ENCODE results near the gene BOC.

Gene BOC

GRCh38 chr3:113223475-113224281 lies 12.3 kb downstream of the BOC start:
- DNase-seq = peak in 5 of 14 donors; percentile 19 to 40 (median 37)

GRCh38 chr3:113225286-113225685 lies 13.9 kb downstream of the BOC start:
- no peak for DNase-seq

- no peak for DNase-seq
Measured at GRCh38 chr3:113226491-113226890, 15.1 kb downstream of the BOC start.

- no peak for DNase-seq
Measured at GRCh38 chr3:113227146-113227545, 15.8 kb downstream of the BOC start.

GRCh38 chr3:113228498-113229286 lies 17.3 kb downstream of the BOC start:
- DNase-seq = no peak

GRCh38 chr3:113231391-113231790 lies 20.0 kb downstream of the BOC start:
- no peak for DNase-seq

- DNase-seq = peak in 2 of 14 donors; percentile 6 to 11
Measured at GRCh38 chr3:113231827-113232253, 20.5 kb downstream of the BOC start.

GRCh38 chr3:113232342-113232741 lies 21.0 kb downstream of the BOC start:
- DNase-seq = no peak

- no peak for DNase-seq
Measured at GRCh38 chr3:113233497-113233896, 22.1 kb downstream of the BOC start.

GRCh38 chr3:113234028-113234427 lies 22.7 kb downstream of the BOC start:
- DNase-seq = no peak

GRCh38 chr3:113234688-113235260 lies 23.4 kb downstream of the BOC start:
- DNase-seq = no peak

GRCh38 chr3:113238503-113238902 lies 27.1 kb downstream of the BOC start:
- DNase-seq = no peak

GRCh38 chr3:113240841-113241240 lies 29.5 kb downstream of the BOC start:
- DNase-seq = no peak

- no peak for DNase-seq
Measured at GRCh38 chr3:113241292-113242095, 30.1 kb downstream of the BOC start.

- no peak for DNase-seq
Measured at GRCh38 chr3:113242096-113242581, 30.8 kb downstream of the BOC start.

GRCh38 chr3:113243071-113243470 lies 31.7 kb downstream of the BOC start:
- no peak for DNase-seq

GRCh38 chr3:113243846-113244245 lies 32.5 kb downstream of the BOC start:
- DNase-seq = no peak

- DNase-seq = no peak
Measured at GRCh38 chr3:113245761-113246161, 34.4 kb downstream of the BOC start.

- DNase-seq = no peak
Measured at GRCh38 chr3:113247068-113247467, 35.7 kb downstream of the BOC start.

- DNase-seq = peak in 1 of 14 donors; percentile 15
Measured at GRCh38 chr3:113247675-113248458, 36.5 kb downstream of the BOC start.

GRCh38 chr3:113249111-113249510 lies 37.8 kb downstream of the BOC start:
- peak in 3 of 14 donors; percentile 43 to 59 (median 51) for DNase-seq
